ENCODE results near the gene SVIL. TPM values are rescaled to one million over a fixed set of nuclear protein-coding genes. Genes with fewer than 3 reads are reported as not detected.
"Not testable (repeated sequence)": the region's sequence is repeated elsewhere in the genome, so short reads cannot be mapped to it uniquely, and the experiment has no call there.

SVIL gene
- total RNA-seq, 1 donor from 2014 or later = 100 TPM

DNA sequence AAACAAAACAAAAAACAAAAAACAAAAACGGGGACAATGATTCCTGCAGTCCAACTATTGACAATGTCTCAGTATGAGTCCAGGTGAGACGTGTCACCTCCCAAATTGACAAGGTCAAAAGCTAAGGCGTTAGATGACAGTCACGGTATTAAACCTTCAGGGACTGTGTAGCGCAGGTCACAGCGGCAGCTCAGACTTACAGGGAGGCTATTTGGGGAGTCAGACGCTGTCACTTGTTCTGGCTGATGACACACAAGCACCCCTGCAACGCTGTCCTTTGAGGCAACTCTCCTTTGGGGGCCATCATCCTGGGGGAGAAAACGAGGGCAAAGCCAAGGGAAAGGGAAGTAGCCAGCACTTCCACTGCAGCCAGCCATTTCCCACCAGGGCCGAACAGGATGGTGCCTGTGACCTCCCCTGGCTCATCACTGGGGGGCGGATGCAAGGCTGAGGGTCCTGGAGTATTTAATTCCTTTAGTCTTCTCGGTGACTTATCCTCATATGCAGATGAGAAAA lies 55.3 kb downstream of the SVIL start:
- DNase-seq (ENCODE audit: low spot score) = no peak

DNA sequence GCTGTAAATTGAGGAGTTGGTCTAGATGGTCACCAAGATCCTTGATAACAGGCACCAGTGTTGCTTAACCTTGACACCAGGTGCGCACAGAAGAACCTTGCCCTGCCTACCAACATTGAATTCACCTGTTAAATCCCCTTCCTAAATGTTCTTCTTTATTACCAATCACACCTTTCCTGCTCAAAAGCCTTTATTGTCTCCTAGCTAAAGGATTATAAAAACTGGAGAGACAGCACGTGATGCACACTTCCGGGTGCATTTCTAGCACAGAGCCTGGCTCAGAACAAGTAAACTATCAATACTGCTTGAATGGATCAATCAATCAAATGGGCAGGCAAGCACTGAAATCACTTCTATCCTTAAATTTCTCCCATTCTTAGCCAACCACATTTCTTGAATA lies 56.3 kb downstream of the SVIL start:
- no peak for DNase-seq (ENCODE audit: low spot score)

DNA sequence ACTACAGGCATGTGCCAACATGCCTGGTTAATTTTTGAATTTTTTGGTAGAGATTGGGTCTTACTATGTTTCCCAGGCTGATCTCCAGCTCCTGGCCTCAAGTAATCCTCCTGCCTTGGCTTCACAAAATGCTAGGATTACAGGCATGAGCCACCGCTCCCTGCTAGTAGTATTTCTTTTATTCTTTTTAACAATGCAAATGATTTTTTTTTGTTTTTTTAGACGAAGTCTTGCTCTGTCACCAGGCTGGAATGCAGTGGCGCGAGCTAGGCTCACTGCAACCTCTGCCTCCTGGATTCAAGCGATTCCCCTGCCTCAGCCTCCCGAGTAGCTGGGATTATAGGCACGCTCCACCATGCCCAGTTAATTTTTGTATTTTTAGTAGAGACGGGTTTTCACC lies 58.1 kb downstream of the SVIL start:
- no peak for DNase-seq (ENCODE audit: low spot score)

DNA sequence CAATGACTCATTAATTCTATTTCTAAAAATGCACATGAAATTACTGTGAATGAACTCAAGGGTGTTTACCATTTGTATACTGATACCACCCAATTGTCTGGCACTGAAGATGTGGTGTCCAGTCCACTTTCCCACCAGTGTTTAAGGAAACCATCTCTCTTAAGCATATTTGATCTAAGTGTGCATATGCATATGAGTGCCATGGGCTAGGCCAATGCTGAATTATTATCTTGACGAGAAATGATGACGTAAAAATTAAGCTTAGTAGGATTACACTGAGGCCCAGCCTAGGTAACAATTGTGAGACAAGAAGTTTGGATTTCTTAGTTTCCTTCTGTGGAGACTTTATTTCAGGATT lies 59.7 kb downstream of the SVIL start:
- no peak for DNase-seq (ENCODE audit: low spot score)

DNA sequence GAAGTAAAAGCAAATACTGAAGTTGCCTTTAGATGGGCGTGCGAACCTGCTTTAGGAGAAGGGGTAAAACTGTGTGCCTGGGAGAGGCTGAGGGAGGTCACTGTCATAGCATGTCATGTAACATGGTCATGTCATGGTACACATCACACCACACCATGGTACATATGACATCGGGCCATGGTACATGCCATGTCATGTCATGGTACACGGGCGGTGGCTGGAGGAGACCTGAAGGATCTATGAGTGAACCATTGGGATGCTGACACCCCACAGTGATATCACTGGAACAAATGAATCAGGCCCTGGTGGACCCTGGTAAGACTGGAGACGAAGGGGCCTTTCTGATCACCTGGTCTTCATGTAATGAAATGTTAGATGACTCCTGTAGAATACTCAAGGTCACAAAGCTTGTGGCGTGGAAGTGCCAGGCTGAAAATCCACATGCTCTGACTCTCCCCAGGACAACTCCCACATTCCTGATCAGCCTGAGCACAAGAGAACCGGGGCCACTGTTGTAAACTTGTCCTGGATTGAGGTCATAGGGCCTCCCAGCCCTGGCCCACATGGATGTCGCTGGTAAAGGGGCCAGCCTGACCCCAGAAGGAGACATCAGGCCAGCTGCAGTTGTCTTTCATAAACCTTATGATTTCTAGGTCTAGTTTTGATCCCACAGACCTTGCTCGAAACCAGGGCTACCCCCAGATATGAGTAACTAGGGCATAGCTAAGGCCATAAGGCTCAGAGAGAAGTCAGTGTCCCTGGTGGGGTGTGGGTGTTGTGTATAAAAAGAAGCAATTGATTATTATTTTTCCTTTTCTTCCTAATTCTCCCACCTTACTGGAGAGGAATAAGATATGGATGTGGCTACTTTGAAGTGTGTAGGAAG lies 60.3 kb downstream of the SVIL start:
- not testable (repeated sequence) for DNase-seq (ENCODE audit: low spot score)

DNA sequence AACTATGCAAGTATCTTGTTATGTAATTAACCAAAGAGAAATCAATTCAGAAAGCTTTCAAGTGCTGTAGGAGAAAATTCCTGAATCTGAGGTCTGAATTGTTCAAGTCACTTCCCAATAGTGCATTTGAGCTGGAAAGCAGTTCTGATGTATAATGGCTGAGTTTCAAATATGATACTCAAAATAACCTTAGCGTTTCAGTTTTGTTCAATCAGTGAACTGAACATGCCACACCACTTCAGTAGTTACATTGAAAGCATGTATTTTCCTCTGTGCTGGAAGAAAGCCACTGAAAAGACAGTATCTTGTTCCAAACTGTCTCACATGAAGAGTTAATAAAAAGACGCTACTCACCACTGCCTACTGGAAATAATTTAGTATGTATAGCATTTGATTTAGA lies 64.5 kb downstream of the SVIL start:
- DNase-seq (ENCODE audit: low spot score) = not testable (repeated sequence)

DNA sequence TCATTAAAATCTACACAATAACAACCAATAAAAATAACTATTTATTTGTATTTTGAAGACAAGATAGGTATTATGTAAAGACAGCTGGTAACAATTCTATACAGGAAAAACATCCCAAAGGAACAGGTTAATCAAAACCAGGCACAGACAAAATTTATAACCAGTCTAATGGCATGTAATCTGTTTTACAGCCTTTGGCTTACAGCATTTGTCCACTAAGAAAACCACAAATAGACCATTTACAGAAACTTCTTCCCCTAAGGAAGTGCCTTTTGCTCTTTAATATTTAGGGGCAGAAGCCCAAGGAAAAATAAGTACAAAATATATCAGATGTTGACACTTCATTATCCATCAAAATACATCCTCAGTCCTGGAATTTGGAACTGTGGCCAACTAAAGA lies 65.0 kb downstream of the SVIL start:
- DNase-seq (ENCODE audit: low spot score) = no peak

DNA sequence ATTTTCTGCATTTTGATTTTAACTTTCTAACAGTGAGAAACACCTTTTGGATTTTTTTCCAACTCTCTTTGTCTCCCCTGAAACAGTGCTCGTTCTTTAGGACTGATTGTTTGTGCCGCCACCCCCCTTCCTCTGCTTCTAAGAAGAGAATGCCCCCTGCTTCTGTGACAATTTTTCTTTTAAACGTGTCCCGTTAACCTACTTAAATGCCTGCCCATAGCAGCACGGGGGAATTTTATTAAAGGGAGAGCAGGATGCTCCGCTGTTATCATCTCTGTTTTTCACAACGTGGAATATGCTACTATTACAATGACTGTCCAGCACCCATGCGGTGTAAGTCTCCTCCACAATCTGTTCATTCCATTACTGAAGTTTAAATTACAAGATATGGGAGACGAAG lies 67.8 kb downstream of the SVIL start:
- DNase-seq (ENCODE audit: low spot score) = no peak

DNA sequence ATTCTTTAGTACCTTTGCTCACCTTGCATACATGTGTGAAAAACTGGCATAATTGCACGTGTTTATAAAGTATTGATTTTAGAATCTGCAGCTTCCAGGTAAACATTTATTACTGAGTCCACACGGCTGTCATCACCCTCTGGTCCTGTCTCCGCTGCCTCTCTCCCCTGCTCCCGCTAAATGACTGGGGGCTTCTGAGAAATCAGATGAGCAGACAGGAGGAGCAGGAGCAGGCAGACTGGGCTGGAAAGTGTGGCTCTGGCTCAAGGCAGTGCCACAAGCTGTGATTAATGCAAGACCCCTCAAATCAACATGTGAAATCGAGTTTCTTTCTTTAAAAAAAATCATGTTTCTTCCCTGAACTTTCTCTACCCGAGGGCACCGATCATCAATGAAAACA lies 68.6 kb downstream of the SVIL start:
- DNase-seq (ENCODE audit: low spot score) = not testable (repeated sequence)

DNA sequence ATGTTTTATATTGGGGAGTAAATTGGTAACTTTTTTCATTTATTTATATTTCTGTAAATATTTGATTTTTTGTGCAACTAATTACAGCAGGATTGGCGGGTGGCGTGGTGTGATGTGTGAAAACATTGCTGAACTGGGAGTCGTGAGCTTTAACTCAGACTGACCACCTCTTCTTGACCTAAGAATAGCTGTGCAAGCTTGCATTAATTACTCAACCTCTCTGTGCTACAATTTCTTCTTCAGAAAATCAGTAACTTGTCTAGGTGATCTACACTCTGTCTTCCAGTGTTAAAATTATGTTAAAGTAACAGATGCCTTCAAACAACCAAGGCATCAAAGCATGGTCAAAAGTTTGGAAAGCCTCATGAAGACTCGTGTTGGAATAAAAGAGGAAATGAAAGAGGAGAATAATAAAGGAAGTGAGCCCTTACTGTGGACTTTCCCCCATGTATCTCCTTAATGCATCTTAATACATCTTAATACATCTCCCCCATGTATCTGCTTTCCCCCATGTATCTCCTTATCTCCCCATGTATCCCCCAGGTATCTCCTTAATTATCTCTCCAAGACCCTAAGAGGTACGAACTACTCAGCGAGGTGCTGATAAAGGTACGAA lies 71.2 kb downstream of the SVIL start:
- DNase-seq (ENCODE audit: low spot score) = no peak

DNA sequence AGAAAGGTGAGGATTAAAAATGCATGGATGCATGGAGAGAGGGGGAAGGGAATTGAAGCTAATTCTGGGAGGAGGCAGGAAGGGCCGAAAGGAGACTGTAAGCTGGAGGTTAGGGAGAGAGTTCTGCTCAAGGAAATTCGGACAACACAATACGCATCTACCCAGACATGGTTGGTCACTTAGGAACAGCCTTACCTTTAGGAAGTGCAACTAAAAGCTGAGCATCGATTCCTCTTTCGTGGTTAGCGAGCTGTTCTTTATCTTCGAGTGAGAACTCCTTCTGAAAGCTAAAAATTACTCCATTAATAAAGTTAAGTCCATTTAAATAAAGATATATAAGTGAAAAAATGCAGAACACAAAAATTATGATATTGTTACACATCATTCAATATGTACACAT lies 71.8 kb downstream of the SVIL start:
- DNase-seq (ENCODE audit: low spot score) = not testable (repeated sequence)

DNA sequence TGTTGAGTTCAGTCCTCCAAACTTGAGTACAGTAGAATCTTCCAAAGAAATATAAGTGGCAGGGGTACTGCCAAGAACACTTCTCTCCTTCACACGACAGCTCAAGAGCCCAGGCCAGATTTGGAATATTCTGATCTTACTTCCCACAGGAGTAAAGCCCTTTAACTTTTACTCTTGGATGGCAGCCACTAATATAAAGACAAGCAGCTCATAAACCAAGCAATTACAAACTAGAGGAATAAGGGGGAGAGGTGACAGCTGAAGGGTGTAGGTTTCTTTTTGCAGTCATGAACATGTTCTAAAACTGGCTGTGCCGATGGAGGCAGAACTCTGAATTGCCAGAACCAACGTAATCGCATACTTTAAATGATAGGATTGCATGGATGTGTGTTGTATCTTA lies 74.8 kb downstream of the SVIL start:
- DNase-seq (ENCODE audit: low spot score) = no peak

DNA sequence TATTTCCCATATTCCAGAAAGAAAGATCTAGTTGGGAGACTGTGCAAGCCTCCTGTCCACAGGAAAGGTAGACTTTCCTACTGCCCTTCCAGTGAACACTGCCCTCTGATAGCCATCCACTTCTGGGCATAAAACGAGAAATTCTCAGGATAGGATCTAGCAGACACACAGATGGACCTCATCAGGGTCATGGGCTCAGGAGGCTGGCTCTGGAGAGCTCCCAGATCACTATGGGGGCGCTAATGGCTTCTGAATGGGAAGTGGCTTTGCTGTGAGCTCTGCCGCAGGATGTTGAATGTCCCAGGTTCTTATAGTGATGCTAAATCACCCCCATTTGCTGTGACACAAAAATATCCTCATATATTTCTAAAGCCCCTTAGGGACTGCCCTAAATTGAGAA lies 77.1 kb downstream of the SVIL start:
- no peak for DNase-seq (ENCODE audit: low spot score)

DNA sequence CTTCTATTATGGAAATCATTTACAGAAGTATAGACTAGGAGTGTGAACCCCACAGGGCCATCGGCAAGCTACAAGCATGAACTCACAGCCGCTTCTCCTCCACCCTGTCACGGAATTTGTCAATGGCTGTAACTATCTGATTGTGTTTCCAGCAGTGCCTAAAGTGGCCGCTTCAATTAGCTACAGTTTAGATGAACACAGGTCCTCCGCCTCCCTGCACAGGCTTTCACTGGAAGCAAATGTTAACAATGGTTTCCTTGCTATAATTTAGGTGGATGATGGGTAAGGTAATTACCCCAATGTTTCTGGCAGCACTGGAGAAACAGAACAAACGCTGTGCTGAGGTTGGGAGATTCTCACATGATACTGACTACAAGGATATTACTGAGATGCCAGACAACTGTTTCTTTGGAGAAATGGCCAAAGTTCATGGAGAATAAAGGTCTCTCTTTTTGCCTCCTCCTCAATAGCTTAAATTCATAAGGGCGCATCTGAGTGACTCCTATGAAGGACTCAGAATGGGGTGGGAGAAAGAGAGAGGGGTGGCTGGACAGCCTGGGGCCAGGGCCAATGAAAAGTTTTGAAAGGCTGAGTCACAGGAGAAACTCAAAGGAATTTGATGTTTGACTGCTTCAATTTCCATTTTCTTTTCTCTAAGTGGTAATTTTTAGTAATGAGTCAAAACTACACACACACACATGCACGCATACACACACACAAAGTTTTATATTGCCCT lies 78.9 kb downstream of the SVIL start:
- DNase-seq (ENCODE audit: low spot score) = no peak

DNA sequence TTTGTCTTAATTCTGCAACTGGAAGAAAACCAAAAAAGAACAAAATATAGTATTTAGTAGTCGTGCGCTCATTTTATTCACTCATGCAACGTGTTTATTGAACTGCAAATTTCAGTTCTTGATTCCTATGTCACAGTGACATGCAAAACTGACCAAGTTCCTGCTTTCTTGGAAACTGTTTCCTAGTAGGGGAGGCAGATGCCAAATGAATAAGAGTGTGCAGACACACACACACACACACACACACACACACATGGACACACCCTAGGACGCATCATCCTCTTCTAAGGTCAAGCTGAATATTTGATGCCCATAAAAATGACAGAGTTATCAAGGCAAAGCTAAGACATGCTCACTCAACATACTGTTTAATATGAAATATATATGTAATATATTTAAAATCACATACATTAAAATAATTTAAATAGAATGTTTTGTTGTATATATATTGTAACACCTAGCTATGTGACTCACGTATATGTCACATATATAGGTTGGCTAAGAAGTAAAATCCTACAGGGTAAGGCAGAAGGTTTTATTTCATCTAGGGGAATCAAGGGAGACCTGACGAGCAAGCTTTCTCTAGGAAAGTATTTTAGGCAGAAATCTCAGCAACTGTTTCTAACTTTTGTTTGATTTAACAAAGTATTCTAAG lies 79.6 kb downstream of the SVIL start:
- no peak for DNase-seq (ENCODE audit: low spot score)

DNA sequence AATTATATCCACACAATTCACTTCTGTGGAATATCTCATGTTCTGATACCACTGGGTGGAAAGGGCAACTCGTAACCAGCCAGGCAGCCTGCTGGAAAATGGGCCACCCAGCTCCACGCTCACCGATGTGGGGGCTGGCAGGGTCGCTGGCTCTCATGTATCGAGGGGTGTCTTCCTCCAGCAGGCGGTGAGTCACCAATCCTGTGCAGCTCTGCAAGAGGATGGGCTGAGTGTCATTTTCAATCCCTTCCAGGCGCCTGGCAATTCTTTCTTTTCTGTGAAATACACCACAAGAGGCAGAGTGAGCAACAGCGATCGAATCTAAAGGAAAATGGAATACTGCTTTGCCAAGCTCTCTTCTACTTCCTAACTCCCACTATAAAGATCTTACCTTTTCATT lies 80.1 kb downstream of the SVIL start:
- no peak for DNase-seq (ENCODE audit: low spot score)

DNA sequence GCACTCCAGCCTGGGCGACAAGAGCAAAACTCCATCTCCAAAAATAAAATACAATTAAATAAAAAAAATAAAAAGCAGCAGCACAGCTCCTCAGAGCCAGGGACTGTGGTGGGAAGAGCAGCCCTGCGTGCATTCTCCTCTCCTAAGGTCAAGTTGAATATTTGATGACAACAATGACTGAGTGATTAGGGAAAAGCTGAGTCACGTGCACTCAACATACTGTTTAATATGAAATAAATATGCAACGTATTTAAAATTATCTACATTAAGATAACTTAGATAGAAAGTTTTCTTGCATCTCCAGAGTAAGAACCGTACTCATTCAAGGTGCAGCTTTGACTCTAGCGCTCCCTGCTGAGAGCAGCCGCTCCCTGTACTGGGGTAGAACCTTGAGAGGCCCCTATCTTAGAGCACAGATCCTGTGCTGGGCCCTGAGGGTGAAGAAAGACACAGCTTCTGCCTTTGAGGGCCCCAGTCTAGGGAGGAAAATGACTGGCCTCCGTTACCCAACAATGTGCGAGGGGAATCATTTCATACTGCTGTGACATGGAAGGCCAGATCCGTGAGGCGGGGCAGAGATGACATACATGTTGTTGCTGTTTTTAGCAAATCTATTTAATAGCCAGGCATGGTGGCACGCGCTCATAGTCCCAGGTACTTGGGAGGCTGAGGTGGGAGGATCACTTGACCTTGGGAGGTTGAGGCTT lies 81.1 kb downstream of the SVIL start:
- no peak for DNase-seq (ENCODE audit: low spot score)

DNA sequence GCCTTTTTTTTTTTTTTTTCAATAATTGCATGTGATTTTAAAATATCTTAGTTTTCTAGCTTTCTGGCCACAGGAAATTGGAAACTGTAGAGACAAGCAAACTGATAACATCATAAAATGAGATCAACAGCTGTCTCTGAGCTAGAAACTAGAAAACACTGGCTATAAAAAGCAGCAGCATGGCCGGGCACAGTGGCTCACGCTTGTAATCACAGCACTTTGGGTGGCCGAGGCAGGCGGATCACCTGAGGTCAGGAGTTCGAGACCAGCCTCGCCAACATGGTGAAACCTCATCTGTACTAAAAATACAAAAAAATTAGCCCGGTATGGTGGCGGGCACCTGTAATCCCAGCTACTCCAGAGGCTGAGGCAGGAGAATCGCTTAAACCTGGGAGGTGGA lies 81.7 kb downstream of the SVIL start:
- DNase-seq (ENCODE audit: low spot score) = not testable (repeated sequence)

DNA sequence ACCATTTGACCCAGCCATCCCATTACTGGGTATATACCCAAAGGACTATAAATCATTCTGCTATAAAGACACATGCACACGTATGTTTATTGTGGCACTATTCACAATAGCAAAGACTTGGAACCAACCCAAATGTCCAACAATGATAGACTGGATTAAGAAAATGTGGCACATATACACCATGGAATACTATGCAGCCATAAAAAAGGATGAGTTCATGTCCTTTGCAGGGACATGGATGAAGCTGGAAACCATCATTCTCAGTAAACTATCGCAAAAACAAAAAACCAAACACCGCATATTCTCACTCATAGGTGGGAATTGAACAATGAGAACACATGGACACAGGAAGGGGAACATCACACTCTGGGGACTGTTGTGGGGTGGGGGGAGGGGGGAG lies 85.3 kb downstream of the SVIL start:
- not testable (repeated sequence) for DNase-seq (ENCODE audit: low spot score)

DNA sequence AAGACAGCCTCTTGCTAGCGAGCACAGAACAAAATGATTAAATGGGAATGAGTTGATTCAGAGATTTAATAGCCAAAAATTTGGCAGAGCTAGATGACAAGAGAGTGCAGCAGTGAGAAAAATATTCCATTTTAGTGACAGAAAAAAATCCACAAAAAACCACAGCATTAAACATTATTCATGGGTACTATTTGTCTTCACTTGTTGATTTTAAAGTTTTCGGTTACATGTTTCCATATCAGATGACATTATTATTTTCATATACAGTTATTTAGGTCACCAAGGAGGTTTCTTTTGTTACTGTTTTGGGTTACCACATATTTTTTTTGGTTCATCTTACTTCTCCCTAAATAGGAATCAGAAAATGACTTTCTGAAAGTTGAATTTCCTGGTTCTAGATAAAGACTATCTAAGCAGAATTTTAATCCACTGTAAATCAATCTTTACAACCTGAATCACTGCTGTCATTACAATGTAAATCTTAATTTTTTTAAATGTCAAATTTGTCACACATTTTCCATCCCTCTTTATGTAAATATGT lies 87.9 kb downstream of the SVIL start:
- no peak for DNase-seq (ENCODE audit: low spot score)

DNA sequence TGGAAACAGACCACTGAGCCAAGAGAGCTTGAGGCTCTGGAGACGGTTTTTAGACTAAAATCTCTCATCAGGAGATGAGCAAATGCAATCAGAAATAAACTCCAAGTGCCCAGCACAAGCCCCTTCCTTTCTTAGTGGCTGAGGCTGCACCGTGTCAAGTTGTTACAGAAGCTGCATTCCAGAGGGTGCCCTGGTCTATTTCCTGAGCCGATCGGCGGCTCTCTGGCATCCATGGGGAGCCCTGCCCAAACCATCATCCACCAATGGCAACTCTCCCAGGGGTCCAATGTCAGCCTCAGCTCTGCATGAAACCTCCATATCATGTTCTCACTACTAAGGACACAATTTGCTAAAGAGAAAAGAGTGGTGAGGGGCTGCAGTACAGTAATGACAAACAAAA lies 89.6 kb downstream of the SVIL start:
- DNase-seq (ENCODE audit: low spot score) = no peak

Data from mesenteric fat pad (tissue), 1 donor.